Measurements from ENCODE around the gene U2AF2.

The U2AF2 gene

GRCh38 chr19:55643003-55643886 lies 11.6 kb upstream of the U2AF2 start, which contains the start of gene ZNF581:
TSS of gene ZNF581 (plus strand) at chr19:55643649. CDS start at chr19:55644572, 923 bp downstream.
- DNase-seq (ENCODE audit: low spot score in 2 of 2) = peak; percentile 75 to 84
- H3K27ac Mint-ChIP-seq = peak within 1 kb of the TSS; percentile 93
- H3K4me3 Mint-ChIP-seq = peak within 1 kb of the TSS; percentile 95
- ATAC-seq (ENCODE audit: low read depth) = peak; percentile 40
- H3K36me3 Mint-ChIP-seq = peaks cover 2% of the 10 kb centered on the region
- no peaks in the 10 kb centered on the region for H3K9me3 Mint-ChIP-seq
- H3K27me3 Mint-ChIP-seq = no peaks in the 10 kb centered on the region
- peaks cover 36% of the 10 kb centered on the region for H3K4me1 Mint-ChIP-seq

- ATAC-seq (ENCODE audit: low read depth) = no peak
- no peak for DNase-seq (ENCODE audit: low spot score in 2 of 2)
- peak overlapping the region; percentile 93 for H3K4me3 Mint-ChIP-seq
- no peaks in the 10 kb centered on the region for H3K9me3 Mint-ChIP-seq
- no peaks in the 10 kb centered on the region for H3K27me3 Mint-ChIP-seq
- H3K27ac Mint-ChIP-seq = peak overlapping the region; percentile 93
- H3K36me3 Mint-ChIP-seq = peaks cover 2% of the 10 kb centered on the region
- H3K4me1 Mint-ChIP-seq = peaks cover 40% of the 10 kb centered on the region
These were observed 11.0 kb upstream of the U2AF2 start for GRCh38 chr19:55643887-55644176.

- no peaks in the 10 kb centered on the region for H3K36me3 Mint-ChIP-seq
- ATAC-seq (ENCODE audit: low read depth) = no peak
- H3K9me3 Mint-ChIP-seq = no peaks in the 10 kb centered on the region
- H3K4me1 Mint-ChIP-seq = peaks cover 39% of the 10 kb centered on the region
- H3K4me3 Mint-ChIP-seq = peak overlapping the region; percentile 93
- DNase-seq (ENCODE audit: low spot score in 2 of 2) = no peak
- H3K27me3 Mint-ChIP-seq = no peaks in the 10 kb centered on the region
- H3K27ac Mint-ChIP-seq = peak overlapping the region; percentile 93
These were observed 10.5 kb upstream of the U2AF2 start for GRCh38 chr19:55644191-55644833.

- Mint-ChIP-seq H3K4me3 (peak overlapping the region; percentile 93), H3K9me3 (no peaks in the 10 kb centered on the region), H3K27me3 (no peaks in the 10 kb centered on the region), H3K27ac (peak overlapping the region; percentile 93), H3K36me3 (no peaks in the 10 kb centered on the region), H3K4me1 (peaks cover 46% of the 10 kb centered on the region)
- DNase-seq (ENCODE audit: low spot score in 2 of 2) = no peak
- ATAC-seq (ENCODE audit: low read depth) = no peak
These were observed 9.9 kb upstream of the U2AF2 start for GRCh38 chr19:55644842-55645511.

GRCh38 chr19:55645512-55645881 lies 9.3 kb upstream of the U2AF2 start:
- Mint-ChIP-seq H3K4me1 (peaks cover 51% of the 10 kb centered on the region), H3K27ac (peak overlapping the region; percentile 73), H3K9me3 (no peaks in the 10 kb centered on the region), H3K36me3 (no peaks in the 10 kb centered on the region), H3K4me3 (peak overlapping the region; percentile 60), H3K27me3 (no peaks in the 10 kb centered on the region)
- DNase-seq (ENCODE audit: low spot score in 2 of 2) (no peak), ATAC-seq (ENCODE audit: low read depth) (no peak)

GRCh38 chr19:55646889-55647731 lies 7.7 kb upstream of the U2AF2 start:
- peak overlapping the region; percentile 97 for H3K4me3 Mint-ChIP-seq
- peaks cover 7% of the 10 kb centered on the region for H3K36me3 Mint-ChIP-seq
- no peaks in the 10 kb centered on the region for H3K9me3 Mint-ChIP-seq
- DNase-seq (ENCODE audit: low spot score in 2 of 2) (no peak), ATAC-seq (ENCODE audit: low read depth) (peak; percentile 67)
- no peaks in the 10 kb centered on the region for H3K27me3 Mint-ChIP-seq
- peaks cover 46% of the 10 kb centered on the region for H3K4me1 Mint-ChIP-seq
- peak overlapping the region; percentile 89 for H3K27ac Mint-ChIP-seq

- DNase-seq (ENCODE audit: low spot score in 2 of 2) (peak; percentile 48 to 75), ATAC-seq (ENCODE audit: low read depth) (peak; percentile 43)
- Mint-ChIP-seq H3K4me1 (peaks cover 45% of the 10 kb centered on the region), H3K27me3 (no peaks in the 10 kb centered on the region), H3K27ac (peak within 1 kb of the TSS; percentile 89), H3K4me3 (peak within 1 kb of the TSS; percentile 97), H3K9me3 (no peaks in the 10 kb centered on the region), H3K36me3 (peaks cover 9% of the 10 kb centered on the region)
These were observed 6.9 kb upstream of the U2AF2 start, which contains the start of gene CCDC106 for GRCh38 chr19:55647732-55648584. TSS of gene CCDC106 (plus strand) at chr19:55648212. CDS start at chr19:55649047, 835 bp downstream.

GRCh38 chr19:55648585-55649267 lies 6.1 kb upstream of the U2AF2 start:
- Mint-ChIP-seq H3K27me3 (no peaks in the 10 kb centered on the region), H3K4me3 (peak overlapping the region; percentile 86), H3K27ac (peak overlapping the region; percentile 87), H3K9me3 (no peaks in the 10 kb centered on the region), H3K4me1 (peaks cover 39% of the 10 kb centered on the region), H3K36me3 (peaks cover 9% of the 10 kb centered on the region)
- DNase-seq (ENCODE audit: low spot score in 2 of 2) = no peak
- ATAC-seq (ENCODE audit: low read depth) = no peak

- H3K27ac Mint-ChIP-seq = peak overlapping the region; percentile 89
These were observed 5.3 kb upstream of the U2AF2 start for GRCh38 chr19:55649268-55650125.

GRCh38 chr19:55650126-55650557 lies 4.7 kb upstream of the U2AF2 start:
- Mint-ChIP-seq H3K36me3 (peaks cover 9% of the 10 kb centered on the region), H3K27me3 (no peaks in the 10 kb centered on the region), H3K4me1 (peaks cover 31% of the 10 kb centered on the region), H3K27ac (peak overlapping the region; percentile 89), H3K9me3 (no peaks in the 10 kb centered on the region), H3K4me3 (peak overlapping the region; percentile 86)
- no peak for ATAC-seq (ENCODE audit: low read depth)
- DNase-seq (ENCODE audit: low spot score in 2 of 2) = no peak

More at GRCh38 chr19:55649268-55650125, 5.3 kb upstream of the U2AF2 start:
- peak overlapping the region; percentile 86 for H3K4me3 Mint-ChIP-seq
- no peaks in the 10 kb centered on the region for H3K27me3 Mint-ChIP-seq
- ATAC-seq (ENCODE audit: low read depth) (no peak), DNase-seq (ENCODE audit: low spot score in 2 of 2) (no peak)
- no peaks in the 10 kb centered on the region for H3K9me3 Mint-ChIP-seq
- peaks cover 32% of the 10 kb centered on the region for H3K4me1 Mint-ChIP-seq
- peaks cover 9% of the 10 kb centered on the region for H3K36me3 Mint-ChIP-seq

- ATAC-seq (ENCODE audit: low read depth) (no peak), DNase-seq (ENCODE audit: low spot score in 2 of 2) (no peak)
- Mint-ChIP-seq H3K36me3 (peaks cover 9% of the 10 kb centered on the region), H3K4me1 (peaks cover 29% of the 10 kb centered on the region), H3K9me3 (no peaks in the 10 kb centered on the region), H3K27ac (peak overlapping the region; percentile 89), H3K27me3 (no peaks in the 10 kb centered on the region), H3K4me3 (peak overlapping the region; percentile 86)
These were observed 4.1 kb upstream of the U2AF2 start for GRCh38 chr19:55650602-55651230.
